ENCODE results near the gene IL13RA2.

GRCh38 chrX:114997779-114998178 is 19.6 kb downstream of the IL13RA2 start:
- TF ChIP-seq CTCF (conservative IDR thresholded peaks at IDR 0.05 in 1 of 2, IDR thresholded peaks at IDR 0.05 in 1 of 2; ENCODE audit: low read depth in 1 of 2, low read length in 2 of 2) (no peak), EZH2 (IDR thresholded peaks at IDR 0.05; ENCODE audit: low read length, missing control alignments) (no peak)
